GM12872 (cell line): ENCODE results near the gene CTDSPL2.

Experiments used
- TF ChIP-seq, protein P1 (sequence below): IDR thresholded peaks from 3 replicates; pipeline ENCODE4 v1.5.1; 2011; ENCODE audit warnings: low read depth, mild to moderate bottlenecking, low read length, moderate library complexity; ENCODE audit not compliant: insufficient read depth

Gene CTDSPL2

DNA sequence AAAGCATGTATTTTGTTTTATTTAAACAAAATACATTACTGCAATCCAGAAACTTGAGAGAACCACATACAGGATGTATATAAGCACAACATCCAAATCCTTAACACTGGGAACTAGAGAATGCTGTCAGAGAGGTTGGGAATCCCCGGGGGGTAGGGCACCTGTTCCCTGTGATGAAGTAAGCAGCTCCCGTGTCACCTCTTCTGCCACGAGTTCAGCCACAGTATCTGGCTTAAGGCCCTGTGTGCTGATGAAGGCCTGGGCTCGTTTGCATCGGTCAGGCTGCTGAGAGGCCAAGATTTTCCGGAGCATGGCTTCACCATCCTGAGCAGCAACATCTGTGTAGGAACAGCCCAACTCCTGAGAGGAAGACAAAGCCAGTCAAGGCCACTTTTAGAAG lies 146.0 kb downstream of the CTDSPL2 start:
- TF ChIP-seq, protein P1, sequence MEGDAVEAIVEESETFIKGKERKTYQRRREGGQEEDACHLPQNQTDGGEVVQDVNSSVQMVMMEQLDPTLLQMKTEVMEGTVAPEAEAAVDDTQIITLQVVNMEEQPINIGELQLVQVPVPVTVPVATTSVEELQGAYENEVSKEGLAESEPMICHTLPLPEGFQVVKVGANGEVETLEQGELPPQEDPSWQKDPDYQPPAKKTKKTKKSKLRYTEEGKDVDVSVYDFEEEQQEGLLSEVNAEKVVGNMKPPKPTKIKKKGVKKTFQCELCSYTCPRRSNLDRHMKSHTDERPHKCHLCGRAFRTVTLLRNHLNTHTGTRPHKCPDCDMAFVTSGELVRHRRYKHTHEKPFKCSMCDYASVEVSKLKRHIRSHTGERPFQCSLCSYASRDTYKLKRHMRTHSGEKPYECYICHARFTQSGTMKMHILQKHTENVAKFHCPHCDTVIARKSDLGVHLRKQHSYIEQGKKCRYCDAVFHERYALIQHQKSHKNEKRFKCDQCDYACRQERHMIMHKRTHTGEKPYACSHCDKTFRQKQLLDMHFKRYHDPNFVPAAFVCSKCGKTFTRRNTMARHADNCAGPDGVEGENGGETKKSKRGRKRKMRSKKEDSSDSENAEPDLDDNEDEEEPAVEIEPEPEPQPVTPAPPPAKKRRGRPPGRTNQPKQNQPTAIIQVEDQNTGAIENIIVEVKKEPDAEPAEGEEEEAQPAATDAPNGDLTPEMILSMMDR = no peak

DNA sequence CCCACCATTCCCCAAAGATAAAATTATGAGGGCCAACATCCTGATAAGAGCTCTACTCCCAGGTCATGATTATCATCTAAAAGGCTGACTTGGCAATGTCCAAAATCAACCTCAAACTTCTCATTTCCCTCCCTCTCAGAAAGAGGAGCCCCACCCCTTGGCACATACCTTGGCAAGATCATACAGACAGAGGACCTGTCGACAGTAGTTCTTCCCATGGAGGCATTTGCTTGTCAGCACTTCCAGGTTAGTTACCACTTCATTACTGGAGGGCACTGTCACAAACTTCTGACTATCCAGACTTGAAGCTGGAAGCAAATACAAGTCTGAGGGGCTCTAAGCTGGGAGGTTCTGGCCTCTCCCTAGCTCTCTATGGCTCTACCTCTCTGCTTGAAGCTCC lies 147.3 kb downstream of the CTDSPL2 start:
- TF ChIP-seq, protein P1 = no peak
